ENCODE results near the gene DENND2C.

Gene DENND2C

DNA sequence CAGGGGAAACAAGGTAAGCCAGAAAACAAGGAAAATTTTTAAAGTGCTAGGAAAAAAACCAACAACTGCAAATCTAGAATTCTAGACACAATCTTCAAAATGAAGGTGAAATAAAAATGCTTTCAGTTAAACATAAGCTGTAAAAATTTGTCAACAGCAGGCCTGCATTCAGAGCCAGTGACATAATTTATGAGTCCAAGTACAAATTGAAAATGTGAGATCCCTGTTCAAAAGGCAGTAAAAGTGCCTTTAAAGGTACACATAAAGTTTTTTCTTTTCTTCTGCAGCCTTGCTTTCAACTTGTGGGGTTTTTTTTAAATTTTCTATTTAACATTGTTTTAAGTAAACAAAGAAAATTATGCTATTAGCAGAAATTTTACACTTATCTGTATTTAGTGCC is 37.4 kb downstream of the DENND2C start:
- TF ChIP-seq, protein P1, sequence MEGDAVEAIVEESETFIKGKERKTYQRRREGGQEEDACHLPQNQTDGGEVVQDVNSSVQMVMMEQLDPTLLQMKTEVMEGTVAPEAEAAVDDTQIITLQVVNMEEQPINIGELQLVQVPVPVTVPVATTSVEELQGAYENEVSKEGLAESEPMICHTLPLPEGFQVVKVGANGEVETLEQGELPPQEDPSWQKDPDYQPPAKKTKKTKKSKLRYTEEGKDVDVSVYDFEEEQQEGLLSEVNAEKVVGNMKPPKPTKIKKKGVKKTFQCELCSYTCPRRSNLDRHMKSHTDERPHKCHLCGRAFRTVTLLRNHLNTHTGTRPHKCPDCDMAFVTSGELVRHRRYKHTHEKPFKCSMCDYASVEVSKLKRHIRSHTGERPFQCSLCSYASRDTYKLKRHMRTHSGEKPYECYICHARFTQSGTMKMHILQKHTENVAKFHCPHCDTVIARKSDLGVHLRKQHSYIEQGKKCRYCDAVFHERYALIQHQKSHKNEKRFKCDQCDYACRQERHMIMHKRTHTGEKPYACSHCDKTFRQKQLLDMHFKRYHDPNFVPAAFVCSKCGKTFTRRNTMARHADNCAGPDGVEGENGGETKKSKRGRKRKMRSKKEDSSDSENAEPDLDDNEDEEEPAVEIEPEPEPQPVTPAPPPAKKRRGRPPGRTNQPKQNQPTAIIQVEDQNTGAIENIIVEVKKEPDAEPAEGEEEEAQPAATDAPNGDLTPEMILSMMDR (conservative IDR thresholded peaks at IDR 0.05; ENCODE audit: low read depth, low read length) = no peak
- H3K4me3 ChIP-seq (ENCODE audit: low read length) = no peak overlapping the region
- DNase-seq (ENCODE audit: low read depth) = no peak

DNA sequence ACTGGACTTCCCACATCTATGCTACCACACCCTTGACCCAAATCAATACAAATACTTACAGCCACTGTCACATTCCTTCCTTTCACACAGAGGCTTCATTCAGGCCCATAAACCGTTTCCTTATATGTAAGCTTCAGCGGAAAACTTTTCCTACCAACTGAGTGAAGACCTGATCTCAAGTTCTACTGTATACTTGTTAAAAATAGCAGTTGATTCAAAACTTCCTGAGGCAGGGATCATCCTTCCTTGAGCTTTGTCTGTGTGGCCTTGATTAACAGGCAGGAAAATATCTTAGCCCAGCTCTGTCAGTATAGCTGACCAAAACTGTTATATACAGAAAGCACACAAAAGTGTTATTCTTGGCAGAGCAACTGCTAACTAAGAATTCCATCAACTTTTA is 42.7 kb downstream of the DENND2C start:
- DNase-seq (ENCODE audit: low read depth) = no peak
- TF ChIP-seq, protein P1 (conservative IDR thresholded peaks at IDR 0.05; ENCODE audit: low read depth, low read length) = no peak

DNA sequence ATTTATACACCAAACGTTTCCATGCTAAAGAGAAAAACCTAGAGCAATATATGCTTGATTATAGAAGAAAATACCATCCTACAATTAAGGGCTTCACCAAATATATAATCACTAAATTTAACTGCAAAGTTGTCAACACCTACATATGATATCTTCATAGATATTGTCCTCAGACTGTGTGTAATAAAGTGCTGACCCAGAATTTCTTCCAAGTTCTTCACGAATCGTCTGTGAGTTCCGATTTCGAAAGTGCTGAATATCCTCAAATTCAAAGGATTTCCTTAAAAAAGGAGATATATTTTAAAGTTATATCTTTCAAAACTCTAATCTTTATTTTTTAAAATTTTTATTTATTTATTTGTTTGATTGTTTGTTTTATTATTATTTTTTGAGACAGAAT is 46.5 kb downstream of the DENND2C start:
- no peak overlapping the region for H3K4me3 ChIP-seq (ENCODE audit: low read length)
- TF ChIP-seq, protein P1 (conservative IDR thresholded peaks at IDR 0.05; ENCODE audit: low read depth, low read length) = no peak
- DNase-seq (ENCODE audit: low read depth) = no peak

More for the DNA sequence above, 42.7 kb downstream of the DENND2C start:
- H3K4me3 ChIP-seq (ENCODE audit: low read length) = no peak overlapping the region

DNA sequence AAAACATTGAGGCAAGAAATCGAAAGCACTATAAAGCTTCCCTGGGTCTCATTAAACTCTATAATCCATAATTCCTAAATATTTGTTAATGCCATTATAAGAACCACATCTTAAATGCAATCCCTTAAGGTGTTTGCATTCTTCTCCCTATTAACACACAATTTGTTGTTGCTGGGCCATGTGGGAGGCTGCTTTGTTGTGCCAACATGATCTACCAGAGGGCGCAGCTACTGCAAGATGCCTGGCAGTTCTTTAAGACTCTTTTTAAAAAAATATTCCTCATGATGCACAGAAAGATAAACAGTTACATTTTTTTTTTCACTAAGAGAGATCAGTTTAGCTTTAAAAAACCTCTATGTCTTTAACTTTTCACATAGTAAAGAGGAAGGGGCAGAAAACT is 49.4 kb downstream of the DENND2C start:
- H3K4me3 ChIP-seq (ENCODE audit: low read length) = no peak overlapping the region
- DNase-seq (ENCODE audit: low read depth) = peak; percentile 16
- TF ChIP-seq, protein P1 (conservative IDR thresholded peaks at IDR 0.05; ENCODE audit: low read depth, low read length) = peak; percentile 42

DNA sequence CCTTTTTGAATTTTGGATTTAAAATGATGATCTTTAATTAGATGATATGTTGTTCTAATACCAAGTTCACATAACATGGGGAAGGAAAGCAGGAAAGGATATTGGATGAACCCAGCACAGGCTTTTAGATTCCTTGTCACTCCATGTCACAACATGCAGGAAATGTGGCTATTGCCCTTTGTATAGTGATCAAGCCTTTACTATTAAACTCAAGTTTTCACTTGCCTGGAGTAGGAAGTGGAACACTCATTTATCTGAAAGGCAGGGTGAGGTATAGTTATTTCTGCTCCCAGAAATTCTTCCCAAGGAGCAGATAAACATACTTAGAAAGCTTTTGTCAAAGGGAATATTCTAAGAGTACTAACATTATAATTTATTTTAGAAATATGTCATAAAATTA is 51.2 kb downstream of the DENND2C start:
- H3K4me3 ChIP-seq (ENCODE audit: low read length) = no peak overlapping the region
- no peak for DNase-seq (ENCODE audit: low read depth)
- TF ChIP-seq, protein P1 (conservative IDR thresholded peaks at IDR 0.05; ENCODE audit: low read depth, low read length) = no peak

DNA sequence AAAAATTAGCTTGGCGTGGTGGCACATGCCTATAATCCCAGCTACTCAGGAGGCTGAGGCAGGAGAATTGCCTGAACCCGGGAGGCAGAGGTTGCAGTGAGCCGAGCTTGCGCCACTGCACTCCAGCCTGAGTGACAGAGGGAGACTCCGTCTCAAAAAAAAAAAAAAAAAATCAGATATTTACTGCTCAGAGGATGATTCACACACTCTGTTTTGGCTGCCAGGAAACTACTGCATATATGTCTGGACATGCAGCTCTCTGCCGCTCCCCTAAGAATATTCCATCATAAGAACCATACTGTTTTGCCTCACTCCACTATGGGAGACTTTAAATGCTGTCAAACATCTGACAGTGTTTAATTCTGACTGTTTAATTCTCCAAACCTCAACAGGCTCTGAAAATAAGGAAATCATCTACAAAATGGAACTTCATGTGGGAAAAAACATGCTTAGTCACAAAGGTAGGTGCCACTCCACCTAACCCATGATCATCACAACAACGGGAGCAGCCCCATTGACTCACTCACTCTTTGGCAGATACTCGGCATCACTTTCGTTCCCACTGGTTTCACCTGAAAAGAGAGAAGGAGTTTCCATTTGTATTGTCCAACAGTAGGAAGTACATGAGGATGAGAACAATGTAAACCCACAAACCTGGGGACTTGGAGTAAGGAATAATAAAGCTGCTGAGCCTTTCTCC is 59.2 kb downstream of the DENND2C start:
- no peak for DNase-seq (ENCODE audit: low read depth)
- TF ChIP-seq, protein P1 (conservative IDR thresholded peaks at IDR 0.05; ENCODE audit: low read depth, low read length) = no peak
- H3K4me3 ChIP-seq (ENCODE audit: low read length) = no peak overlapping the region

DNA sequence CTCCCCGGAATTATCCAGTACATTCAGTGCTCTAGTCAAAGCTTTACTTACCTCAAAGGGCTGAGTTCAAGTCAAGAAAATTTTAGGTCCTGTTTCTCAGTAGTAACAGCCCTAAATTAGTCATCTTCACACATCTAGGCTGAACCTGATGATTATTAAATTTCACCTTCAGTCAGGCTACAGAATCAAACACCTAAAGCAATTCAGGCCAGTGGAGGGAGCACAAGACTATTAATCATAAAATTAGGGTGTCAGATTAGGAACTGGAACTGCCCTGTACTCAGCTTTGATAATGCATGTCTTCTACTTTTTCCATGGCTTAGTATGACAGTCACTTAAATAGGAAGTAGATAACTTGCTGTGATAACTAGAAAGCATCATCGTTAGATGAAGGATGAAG is 60.0 kb downstream of the DENND2C start:
- no peak for DNase-seq (ENCODE audit: low read depth)
- TF ChIP-seq, protein P1 (conservative IDR thresholded peaks at IDR 0.05; ENCODE audit: low read depth, low read length) = no peak
- no peak overlapping the region for H3K4me3 ChIP-seq (ENCODE audit: low read length)

Measured in retinal pigment epithelial cell (primary cell).